GM12874 (cell line): Measurements from ENCODE around the gene PLD1.

Source experiments
- TF ChIP-seq, protein P1 (sequence below): IDR thresholded peaks from 2 replicates; pipeline ENCODE4 v1.5.1; 2011; ENCODE audit warnings: low read depth, mild to moderate bottlenecking, control low read depth, low read length, moderate library complexity; ENCODE audit not compliant: insufficient read depth

PLD1 gene

DNA sequence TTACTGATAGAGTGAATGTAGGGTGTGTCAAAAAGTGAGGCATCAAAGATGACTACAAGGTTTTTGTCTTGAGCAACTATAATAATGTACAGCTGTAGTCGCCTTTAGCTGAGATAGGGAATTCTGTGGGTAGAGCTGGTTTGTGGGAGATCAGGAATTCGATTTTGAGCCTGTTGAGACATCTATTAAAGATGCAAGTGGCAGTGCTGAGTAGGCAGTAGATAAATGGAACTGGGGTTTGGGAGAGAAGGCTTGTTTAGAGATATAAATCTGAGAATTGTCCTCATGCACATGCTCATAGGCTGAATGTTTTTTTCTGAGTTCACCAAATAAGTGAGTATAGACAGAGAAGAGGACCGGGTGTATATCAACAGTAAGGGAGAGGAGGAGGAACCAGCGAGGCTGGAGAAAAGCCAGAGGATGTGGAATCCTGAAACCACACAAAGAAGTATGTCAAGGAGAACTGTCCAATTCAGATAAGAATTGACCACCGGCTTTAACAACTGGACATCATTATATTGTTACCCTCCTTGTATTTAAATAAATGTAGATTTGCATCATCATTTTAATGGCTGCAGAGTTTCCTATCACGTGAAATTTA lies 204.0 kb downstream of the PLD1 start:
- TF ChIP-seq, protein P1, sequence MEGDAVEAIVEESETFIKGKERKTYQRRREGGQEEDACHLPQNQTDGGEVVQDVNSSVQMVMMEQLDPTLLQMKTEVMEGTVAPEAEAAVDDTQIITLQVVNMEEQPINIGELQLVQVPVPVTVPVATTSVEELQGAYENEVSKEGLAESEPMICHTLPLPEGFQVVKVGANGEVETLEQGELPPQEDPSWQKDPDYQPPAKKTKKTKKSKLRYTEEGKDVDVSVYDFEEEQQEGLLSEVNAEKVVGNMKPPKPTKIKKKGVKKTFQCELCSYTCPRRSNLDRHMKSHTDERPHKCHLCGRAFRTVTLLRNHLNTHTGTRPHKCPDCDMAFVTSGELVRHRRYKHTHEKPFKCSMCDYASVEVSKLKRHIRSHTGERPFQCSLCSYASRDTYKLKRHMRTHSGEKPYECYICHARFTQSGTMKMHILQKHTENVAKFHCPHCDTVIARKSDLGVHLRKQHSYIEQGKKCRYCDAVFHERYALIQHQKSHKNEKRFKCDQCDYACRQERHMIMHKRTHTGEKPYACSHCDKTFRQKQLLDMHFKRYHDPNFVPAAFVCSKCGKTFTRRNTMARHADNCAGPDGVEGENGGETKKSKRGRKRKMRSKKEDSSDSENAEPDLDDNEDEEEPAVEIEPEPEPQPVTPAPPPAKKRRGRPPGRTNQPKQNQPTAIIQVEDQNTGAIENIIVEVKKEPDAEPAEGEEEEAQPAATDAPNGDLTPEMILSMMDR: no peak

DNA sequence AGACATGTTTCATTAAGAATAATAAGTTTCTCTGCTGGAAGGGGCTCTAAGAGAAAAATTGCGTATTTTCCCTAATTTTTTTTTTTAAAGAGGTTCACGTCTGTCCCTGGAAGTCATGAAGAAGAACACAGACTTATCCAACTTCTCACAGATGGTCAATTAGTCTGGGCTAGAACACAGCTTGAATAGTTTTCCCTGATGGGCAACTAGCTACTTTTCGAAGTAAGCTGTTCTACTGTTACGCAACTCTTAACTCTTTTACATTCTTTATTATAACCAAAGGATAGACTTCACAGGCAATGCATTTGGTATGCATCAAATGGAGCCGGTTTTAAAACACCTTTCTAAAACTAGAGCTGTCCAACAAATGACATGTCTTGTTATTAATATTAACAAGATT lies 205.9 kb downstream of the PLD1 start:
- TF ChIP-seq, protein P1: no peak

DNA sequence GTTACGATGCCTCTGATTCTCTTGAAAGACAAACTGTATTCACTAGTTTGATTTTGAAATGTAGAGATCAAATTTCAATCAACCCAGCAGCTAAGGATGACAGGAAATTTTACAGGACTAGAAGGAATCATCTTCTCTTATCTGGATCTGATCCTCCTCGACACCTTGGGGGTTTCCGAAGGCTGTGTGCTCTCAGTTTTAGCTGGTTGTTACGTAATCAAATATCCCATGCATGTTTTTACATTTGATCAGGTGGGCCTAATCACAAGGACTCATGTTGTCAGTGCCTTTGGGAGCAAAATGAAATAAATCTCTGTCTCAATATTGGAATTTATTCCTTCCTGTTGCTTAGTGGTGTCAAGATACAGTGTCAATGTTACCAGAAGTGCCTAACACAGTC lies 208.2 kb downstream of the PLD1 start:
- TF ChIP-seq, protein P1: no peak

DNA sequence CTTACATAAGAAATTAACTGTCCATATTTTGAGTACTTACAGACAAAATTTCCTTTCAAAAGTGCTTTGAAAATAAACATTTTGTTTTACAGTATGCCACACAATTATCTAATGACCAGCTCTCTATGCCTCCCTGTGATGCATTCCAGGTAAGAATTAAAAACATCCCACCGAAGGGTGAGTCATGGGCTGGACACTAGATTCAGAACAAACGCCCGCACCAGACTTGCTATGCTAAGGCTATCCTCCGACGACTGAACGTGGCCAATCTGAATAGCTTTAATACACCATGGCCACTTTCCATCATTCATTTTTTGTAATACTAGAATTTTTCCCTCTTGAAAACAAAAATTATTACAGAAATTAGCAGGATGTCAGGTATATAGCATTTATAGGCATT lies 210.3 kb downstream of the PLD1 start:
- TF ChIP-seq, protein P1: no peak

DNA sequence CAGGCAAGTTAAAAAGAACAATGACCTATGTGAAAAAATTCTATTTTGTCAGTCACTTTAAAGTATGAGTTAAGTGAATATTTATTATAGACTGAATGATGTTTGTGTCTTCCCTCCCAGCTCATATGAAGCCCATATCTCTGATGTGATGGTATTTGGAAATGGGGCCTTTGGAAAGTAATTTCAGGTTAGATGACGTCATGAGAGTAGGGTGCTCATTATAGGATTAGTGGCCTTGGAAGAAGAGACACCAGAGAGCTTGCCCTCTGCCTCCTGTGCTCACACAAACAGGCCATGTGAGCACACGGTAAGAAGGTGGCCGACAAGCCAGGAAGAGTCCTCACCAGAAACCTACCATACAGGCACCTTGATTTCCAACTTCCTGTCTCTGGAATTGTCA lies 211.3 kb downstream of the PLD1 start:
- TF ChIP-seq, protein P1: no peak

DNA sequence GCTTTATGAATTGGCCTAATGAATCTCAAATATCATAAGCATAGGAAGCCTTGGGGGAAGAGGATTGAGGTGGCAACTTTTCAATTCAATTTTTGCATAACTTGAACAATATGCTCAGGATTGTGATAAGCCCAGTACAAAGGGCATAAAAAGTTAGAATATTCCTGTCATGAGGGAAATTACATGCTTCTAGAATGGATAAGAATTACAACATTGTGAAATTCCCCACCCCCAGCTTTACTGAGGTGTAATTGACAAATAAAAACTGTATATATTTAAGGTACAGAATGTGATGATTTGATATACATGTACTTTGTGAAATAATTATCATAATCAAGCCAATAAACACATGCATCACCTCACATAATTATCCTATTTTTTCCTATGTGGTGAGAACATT lies 217.5 kb downstream of the PLD1 start:
- TF ChIP-seq, protein P1: no peak

DNA sequence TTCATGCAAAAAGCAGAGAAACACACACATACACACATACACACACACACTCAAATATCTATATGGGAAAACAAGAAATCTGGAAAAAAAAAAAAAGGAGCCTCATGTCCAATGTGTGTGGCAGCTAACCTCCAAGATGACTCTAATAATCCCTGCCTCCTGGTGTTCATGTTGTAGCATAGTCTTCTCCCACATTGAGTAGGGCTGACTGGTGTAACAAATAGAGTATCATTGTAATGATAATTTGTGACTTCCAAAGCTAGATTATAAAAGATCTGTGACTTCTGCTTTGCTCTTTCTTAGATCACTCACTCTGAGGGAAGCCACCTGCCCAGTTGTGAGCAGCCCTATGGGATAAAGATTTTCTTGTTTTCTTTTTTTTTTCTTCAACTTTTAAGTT lies 219.2 kb downstream of the PLD1 start:
- TF ChIP-seq, protein P1: no peak
